Endothelial cell of umbilical vein (primary cell): ENCODE results near the gene CDC42EP5. TPM values are rescaled to one million over a fixed set of nuclear protein-coding genes. Genes with fewer than 3 reads are reported as not detected.

ENCODE experiments used
- BruUV-seq: library from RNA; stranded (reverse); fragments of 400-500 nt; replicated peaks from 2 replicates; lab custom pipeline; 2021; lab: Mats Ljungman, UMichigan
- CTCF ChIA-PET: fragments of 300-600, 350-600 bp; sonication (Branson Sonifier 250); formaldehyde crosslinking; loops from one replicate; lab custom pipeline; 2021; ENCODE audit warnings: antibody characterized with exemption, inconsistent platforms; lab: Charles Lee
- POLR2A ChIA-PET: fragments of 300-600, 350-600 bp; sonication (Branson Sonifier 250); formaldehyde crosslinking; loops from one replicate; lab custom pipeline; 2021; ENCODE audit warnings: antibody characterized with exemption, inconsistent platforms; lab: Charles Lee
- DNase-seq: peaks from one replicate; pipeline ENCODE4 v3.0.0-alpha.2; 2011; ENCODE audit warnings: low read depth, low spot score
- FAIRE-seq: peaks from 2 replicates; lab custom pipeline; 2011; peaks lifted over from hg19 to GRCh38; lab: Jason Lieb, UNC
- H2AFZ ChIP-seq: 2 replicates; pipeline ENCODE4 v1.6.0; 2012; ENCODE audit warnings: low read depth, low read length, control low read depth, inconsistent platforms
- H3K27ac ChIP-seq: 2 replicates; pipeline ENCODE4 v1.5.1; 2011; ENCODE audit warnings: low read depth, mild to moderate bottlenecking, control low read depth, low read length, moderate library complexity; ENCODE audit not compliant: insufficient read depth
- H3K27me3 ChIP-seq, 2 experiments: 2 replicates each; pipeline versions ENCODE4 v1.6.0 to v1.6.1; 2011; ENCODE audit warnings: low read length in 2 of 2, mixed read lengths in 1 of 2; ENCODE audit not compliant: control insufficient read depth in 2 of 2, insufficient read depth in 2 of 2
- H3K36me3 ChIP-seq, 2 experiments: 2 replicates in 1 of 2; 3 replicates in 1 of 2; pipeline ENCODE4 v1.5.1; 2011; ENCODE audit warnings: low read length in 2 of 2, mild to moderate bottlenecking in 1 of 2, moderate library complexity in 1 of 2; ENCODE audit not compliant: control insufficient read depth in 2 of 2, insufficient read depth in 2 of 2; ENCODE audit errors: extremely low read depth in 1 of 2
- H3K4me1 ChIP-seq: 3 replicates; pipeline ENCODE4 v1.5.1; 2011; ENCODE audit warnings: mild to moderate bottlenecking, low read length; ENCODE audit not compliant: control insufficient read depth, insufficient read depth; ENCODE audit errors: extremely low read depth
- H3K4me2 ChIP-seq: 2 replicates; pipeline ENCODE4 v1.6.1; 2011; ENCODE audit warnings: low read length, control low read depth, mixed read lengths; ENCODE audit not compliant: insufficient read depth
- H3K4me3 ChIP-seq, 3 experiments: fragments of 200-600 bp in 1 of 3; sonication (generic), shearing (Covaris generic) in 1 of 3; replicated peaks in 1 of 3; 2 replicates each; pipeline ENCODE4 v1.5.1; 2011 to 2016; ENCODE audit warnings: control low read depth in 3 of 3, low read length in 3 of 3, mild to moderate bottlenecking in 2 of 3, inconsistent platforms in 1 of 3, low read depth in 1 of 3, moderate library complexity in 1 of 3; ENCODE audit not compliant: insufficient read depth in 1 of 3
- H3K79me2 ChIP-seq: 2 replicates; pipeline ENCODE4 v1.6.0; 2012; ENCODE audit warnings: low read length, inconsistent platforms; ENCODE audit not compliant: control insufficient read depth, insufficient read depth
- H3K9ac ChIP-seq: replicated peaks from 2 replicates; pipeline ENCODE3; 2011; ENCODE audit warnings: low read length, control low read depth; ENCODE audit not compliant: insufficient read depth; ENCODE audit errors: extremely low read depth
- H3K9me1 ChIP-seq: replicated peaks from 3 replicates; pipeline ENCODE4 v1.6.0; 2011; ENCODE audit warnings: mild to moderate bottlenecking, low read length; ENCODE audit not compliant: control insufficient read depth, insufficient read depth; ENCODE audit errors: extremely low read depth
- H3K9me3 ChIP-seq: replicated peaks from 2 replicates; pipeline ENCODE4 v1.5.1; 2012; ENCODE audit warnings: low read length, inconsistent platforms; ENCODE audit not compliant: control insufficient read depth, insufficient read depth
- H4K20me1 ChIP-seq: replicated peaks from 2 replicates; pipeline ENCODE3; 2011; ENCODE audit warnings: mild to moderate bottlenecking, low read length; ENCODE audit not compliant: control insufficient read depth, insufficient read depth; ENCODE audit errors: extremely low read depth
- CTCF ChIP-seq, 2 donors: IDR thresholded peaks; 1 replicate in 1 of 2; 2 replicates in 1 of 2; pipeline ENCODE4 v1.5.1; 2011; ENCODE audit warnings: low read length in 2 of 2, mild to moderate bottlenecking in 2 of 2, moderate library complexity in 2 of 2, control low read depth in 1 of 2, inconsistent platforms in 1 of 2, low read depth in 1 of 2; ENCODE audit not compliant: insufficient read depth in 1 of 2; ENCODE audit errors: extremely low read depth in 1 of 2
- EZH2 ChIP-seq: IDR thresholded peaks from 2 replicates; pipeline ENCODE4 v1.6.1; 2012; ENCODE audit warnings: borderline replicate concordance, low read depth, mild to moderate bottlenecking, moderate library complexity, low read length, inconsistent platforms; ENCODE audit not compliant: severe bottlenecking
- JUN ChIP-seq: IDR thresholded peaks from 2 replicates; pipeline ENCODE4 v1.6.1; 2011; ENCODE audit warnings: borderline replicate concordance, low read depth; ENCODE audit not compliant: insufficient read length, insufficient read depth
- POLR2AphosphoS5 ChIP-seq: IDR thresholded peaks from 2 replicates; pipeline ENCODE4 v1.6.1; 2012; ENCODE audit warnings: low read depth, mild to moderate bottlenecking, control low read depth, low read length, moderate library complexity; ENCODE audit not compliant: insufficient read depth
- dilution Hi-C: fragments of 300-500 bp; cut with MboI; formaldehyde crosslinking; loops from one replicate; pipeline ENCODE4 v1.15.0; 2019; ENCODE audit warnings: low sequenced_read_pairs; ENCODE audit not compliant: extremely low pct_ligation_motif_present
- intact Hi-C: fragments of 100-400 bp; cut with micrococcal nuclease; formaldehyde crosslinking; loops from one replicate; pipeline ENCODE4 v1.10.0; 2022
- polyA plus RNA-seq, 4 experiments: library from polyadenylated mRNA; depleted of rRNA in 3 of 4; stranded (reverse) in 3 of 4; unstranded in 1 of 4; fragments of >200 nt; gene quantifications; 2 replicates each; pipeline versions ENCODE4 v1.2.1 to v1.2.3, GENCODE V29; 2011 to 2012; ENCODE audit warnings: missing spikeins in 1 of 4
- total RNA-seq: library from RNA; stranded (reverse); gene quantifications from 2 replicates; pipeline ENCODE4 v1.2.3, GENCODE V29; 2021

Gene CDC42EP5
- total and polyA plus RNA-seq, 2 donors (not counting 3 experiments of a cell fraction or from before 2014, with no cell fraction given) = 37.3 to 85.5 TPM

GRCh38 chr19:54470991-54471782, 1.9 kb downstream of the CDC42EP5 start:
- Histone ChIP-seq H3K9me3 (no peaks in the 10 kb centered on the region), H3K9ac (peak overlapping the region; percentile 71), H3K36me3 (no peaks in the 10 kb centered on the region), H2AFZ (peak overlapping the region; percentile 78), H3K9me1 (no peaks in the 10 kb centered on the region), H4K20me1 (no peaks in the 10 kb centered on the region), H3K27me3 (no peaks in the 10 kb centered on the region), H3K4me3 (peak overlapping the region; percentile 32 to 59 (median 58)), H3K4me1 (peaks cover 35% of the 10 kb centered on the region), H3K27ac (peak overlapping the region; percentile 88), H3K4me2 (peak overlapping the region; percentile 50), H3K79me2 (peaks cover 1% of the 10 kb centered on the region)
- POLR2A ChIA-PET = no interaction called here
- BruUV-seq = TSS peak; percentile 82
- DNase-seq (peak; percentile 67), FAIRE-seq (peak; percentile 73)
- TF ChIP-seq EZH2 (no peak), POLR2AphosphoS5 (peak; percentile 23), CTCF (IDR thresholded peaks at IDR 0.05; ENCODE audit: extremely low read depth in 1 of 2, insufficient read depth in 1 of 2, low read depth in 1 of 2, low read length in 2 of 2) (no peak), JUN (peak; percentile 10)
- dilution Hi-C loops = no loop called here
- intact Hi-C loops = loop anchor here (1.0 to 2.0 kb wide), 2 partner anchors 8 to 280 kb away; partner anchors contain the start of genes LENG9 and TSEN34
- CTCF ChIA-PET = interaction anchor here (1.0 kb wide), 1 partner anchor 22 kb away, joined by 4 read pairs; the partner anchor contains the start of gene LENG8
